KBM-7 (cell line): ENCODE data around the gene ZNF296.
A peak's percentile ranks its signal among the peaks of the same experiment; 100 is the strongest.

Source experiments
- DNase-seq: peaks from one replicate; pipeline ENCODE4 v3.0.0-alpha.2; 2015
- in situ Hi-C: fragments of 300-500 bp; cut with MboI; formaldehyde crosslinking; loops from 2 replicates; pipeline ENCODE4 v1.14.3; 2020; ENCODE audit warnings: low sequenced_read_pairs, low pct_unique_long_range_greater_than_20kb, mixed read lengths

ZNF296 gene

DNA sequence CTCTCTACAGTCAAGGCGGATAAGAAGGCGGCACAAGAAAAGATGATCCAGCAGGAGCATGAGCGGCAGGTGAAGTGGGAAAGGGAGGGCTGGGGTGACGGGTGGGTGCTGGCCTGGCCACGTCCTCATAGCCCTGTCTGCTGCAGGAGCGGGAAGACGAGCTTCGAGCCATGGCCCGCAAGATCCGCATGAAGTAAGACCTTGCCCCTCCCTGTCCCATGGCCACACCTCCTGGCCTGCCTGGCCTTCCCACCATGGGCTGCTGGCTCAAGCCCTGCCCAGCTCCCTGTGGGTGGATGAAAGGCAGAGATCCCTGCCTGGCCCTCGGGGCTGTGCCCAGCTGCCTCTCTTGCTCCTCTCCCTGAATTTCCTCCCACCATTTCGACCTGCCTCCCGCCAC lies 7.2 kb downstream of the ZNF296 start:
- in situ Hi-C loops = no loop called here
- DNase-seq = no peak

DNA sequence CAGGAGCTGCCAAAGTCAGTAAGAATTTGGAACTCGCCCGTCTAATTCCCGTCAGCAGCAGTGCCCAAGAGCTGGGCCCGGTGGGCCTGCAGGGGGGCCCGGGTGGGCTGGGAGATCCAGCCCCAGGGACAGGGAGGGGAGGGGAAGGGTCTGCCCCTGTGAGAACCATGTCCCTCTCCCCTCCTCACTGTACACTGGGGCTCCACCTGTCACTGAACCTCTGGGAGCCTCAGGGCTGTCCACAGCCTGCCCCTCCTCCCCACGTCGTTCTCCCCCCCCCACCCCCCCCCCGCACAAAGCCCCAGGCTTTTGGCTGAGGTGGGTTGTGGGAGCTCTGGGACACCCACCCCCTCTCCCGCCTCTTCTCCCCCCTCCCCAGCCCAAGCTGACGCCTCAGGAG lies 8.2 kb downstream of the ZNF296 start:
- in situ Hi-C loops = no loop called here
- DNase-seq = no peak

DNA sequence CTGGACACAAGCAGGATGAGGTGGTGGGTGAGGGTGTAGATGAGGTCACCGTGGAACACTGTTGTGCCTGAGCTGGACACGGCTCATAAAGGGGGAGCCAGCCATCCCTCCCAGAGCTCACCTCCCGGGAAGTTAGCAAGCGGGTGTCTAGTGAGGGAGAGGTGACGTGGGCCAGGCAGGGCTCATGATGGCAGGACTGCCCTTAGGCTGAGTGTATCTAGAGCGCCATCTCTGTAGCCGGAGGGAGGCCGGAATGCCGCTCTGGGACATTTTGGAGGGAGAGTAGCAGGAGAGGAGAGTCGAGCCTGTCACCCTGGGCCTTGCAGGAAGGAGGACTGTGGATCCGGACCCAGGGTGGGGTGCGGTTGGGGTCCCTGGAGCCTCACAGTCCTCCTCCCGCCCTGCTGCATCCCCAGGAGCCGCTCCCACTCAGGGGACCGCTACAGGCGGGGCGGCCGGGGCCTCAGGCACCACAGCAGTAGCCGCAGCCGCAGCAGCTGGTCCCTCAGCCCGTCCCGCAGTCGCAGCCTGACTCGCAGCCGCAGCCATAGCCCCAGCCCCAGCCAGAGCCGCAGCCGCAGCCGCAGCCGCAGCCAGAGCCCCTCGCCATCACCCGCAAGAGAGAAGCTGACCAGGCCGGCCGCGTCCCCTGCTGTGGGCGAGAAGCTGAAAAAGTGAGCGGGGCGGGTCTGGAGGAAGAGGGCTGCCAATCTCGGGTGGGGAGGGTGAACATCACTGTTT lies 9.2 kb downstream of the ZNF296 start:
- no peak for DNase-seq
- in situ Hi-C loops = no loop called here

DNA sequence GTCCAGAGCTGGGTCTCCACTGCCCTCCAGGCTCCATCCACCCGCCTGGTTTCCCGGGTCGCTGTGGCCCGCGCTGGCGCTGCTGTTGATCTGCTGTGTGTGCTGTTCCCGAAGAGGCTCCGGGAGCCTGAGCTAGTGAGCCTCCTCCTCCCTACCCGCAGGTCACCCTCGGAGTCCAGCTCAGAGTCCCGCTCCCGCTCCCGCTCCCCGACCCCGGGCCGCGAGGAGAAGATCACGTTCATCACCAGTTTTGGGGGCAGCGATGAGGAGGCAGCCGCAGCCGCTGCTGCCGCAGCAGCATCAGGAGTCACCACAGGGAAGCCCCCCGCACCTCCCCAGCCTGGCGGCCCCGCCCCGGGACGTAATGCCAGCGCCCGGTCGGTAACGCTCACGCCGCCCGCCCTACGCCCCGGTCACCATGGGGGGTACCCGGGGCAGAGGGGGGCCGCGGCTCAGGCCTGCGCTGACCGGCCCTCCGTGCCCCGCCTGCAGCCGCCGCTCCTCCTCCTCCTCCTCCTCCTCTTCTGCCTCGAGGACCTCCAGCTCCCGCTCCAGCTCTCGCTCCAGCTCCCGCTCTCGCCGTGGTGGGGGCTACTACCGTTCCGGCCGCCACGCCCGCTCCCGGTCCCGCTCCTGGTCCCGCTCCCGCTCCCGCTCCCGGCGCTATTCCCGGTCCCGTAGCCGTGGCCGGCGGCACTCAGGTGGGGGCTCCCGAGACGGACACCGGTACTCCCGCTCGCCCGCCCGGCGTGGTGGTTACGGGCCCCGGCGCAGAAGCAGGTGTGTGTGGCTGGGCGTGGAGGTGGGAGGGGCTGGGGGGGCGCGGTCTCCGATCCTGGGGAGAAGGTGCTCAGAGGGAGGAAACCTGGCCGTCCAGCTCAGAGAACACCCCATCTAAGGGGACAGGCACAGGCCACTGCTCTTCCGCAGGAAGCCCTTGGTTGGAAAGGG lies 12.2 kb downstream of the ZNF296 start:
- in situ Hi-C loops = no loop called here

DNA sequence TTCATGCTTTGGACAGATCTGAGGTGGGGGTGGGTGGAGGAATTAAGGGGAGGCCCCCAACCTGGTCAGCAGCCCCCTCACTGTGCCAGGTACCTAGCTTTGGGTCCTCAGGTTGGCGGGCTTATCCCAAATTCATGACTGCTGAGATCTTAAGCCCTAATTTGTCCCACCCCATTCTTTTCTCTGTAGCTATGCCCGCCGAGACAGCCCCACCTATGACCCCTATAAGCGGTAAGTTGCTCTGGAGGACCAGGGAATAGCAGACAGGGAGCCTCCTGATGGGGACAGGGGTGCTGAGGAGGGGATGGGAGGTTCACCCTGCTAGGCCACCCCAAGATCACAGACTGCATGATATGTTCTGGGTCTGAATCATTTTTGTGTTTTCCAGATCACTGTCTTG lies 14.3 kb downstream of the ZNF296 start:
- in situ Hi-C loops = no loop called here
- DNase-seq = no peak

More for the DNA sequence above, 12.2 kb downstream of the ZNF296 start:
- DNase-seq = no peak

DNA sequence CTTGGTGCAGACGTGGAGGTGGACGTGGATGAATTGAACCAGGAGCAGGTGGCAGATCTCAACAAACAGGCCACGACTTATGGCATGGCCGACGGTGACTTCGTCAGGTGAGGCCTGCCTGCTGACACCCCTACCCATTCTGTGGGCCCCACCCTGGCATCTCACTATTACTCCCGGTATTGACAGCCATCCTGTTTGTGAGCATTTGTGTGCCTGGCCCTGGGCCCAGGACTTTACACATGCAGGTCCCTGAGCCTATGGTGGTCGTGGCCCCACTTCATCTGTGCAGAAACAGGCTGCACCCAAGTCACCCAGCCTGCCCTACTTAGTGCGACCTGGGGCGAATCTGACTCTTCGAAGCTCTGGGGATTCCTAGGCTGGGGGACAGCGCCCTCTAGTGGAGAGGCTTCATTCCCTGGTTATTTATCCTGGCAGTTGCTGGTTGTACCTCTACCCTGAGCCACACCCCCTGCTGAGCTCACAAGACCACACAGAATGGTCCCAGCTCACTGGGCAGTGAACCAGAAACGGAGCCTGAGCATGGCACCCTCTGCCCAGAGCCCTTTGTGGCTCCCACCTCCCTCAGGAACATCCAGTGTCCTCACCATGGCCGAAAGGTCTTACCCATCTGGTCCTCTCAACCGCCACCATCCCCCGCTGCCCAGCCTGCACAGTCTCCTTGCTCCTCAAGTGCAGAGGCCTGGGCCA lies 16.9 kb downstream of the ZNF296 start:
- in situ Hi-C loops = no loop called here
- peak; percentile 84 for DNase-seq

DNA sequence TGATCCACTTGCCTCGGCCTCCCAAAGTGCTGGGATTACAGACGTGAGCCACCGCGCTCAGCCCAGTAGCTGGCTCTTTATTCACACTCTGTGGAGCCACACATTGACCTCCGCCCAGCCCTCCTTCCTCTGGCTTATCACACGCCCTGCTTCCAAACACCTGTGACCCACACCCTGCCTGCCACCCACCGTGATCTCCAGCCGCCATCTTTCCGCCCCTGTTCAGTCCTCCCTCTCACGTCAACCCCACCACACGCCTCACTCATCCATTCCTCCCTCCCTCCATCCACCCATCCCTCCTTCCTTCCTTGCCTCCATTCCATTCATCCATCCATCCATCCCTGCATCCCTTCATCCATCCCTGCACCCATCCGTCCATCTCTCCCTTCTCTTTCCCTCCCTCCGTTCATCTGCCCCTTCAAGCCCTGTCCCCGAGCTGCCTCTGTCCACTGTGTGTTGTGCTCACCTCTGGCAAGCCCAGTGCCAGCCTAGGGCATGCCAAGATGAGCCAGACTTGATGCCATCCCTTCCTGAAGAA lies 17.6 kb downstream of the ZNF296 start:
- in situ Hi-C loops = no loop called here
- no peak for DNase-seq

DNA sequence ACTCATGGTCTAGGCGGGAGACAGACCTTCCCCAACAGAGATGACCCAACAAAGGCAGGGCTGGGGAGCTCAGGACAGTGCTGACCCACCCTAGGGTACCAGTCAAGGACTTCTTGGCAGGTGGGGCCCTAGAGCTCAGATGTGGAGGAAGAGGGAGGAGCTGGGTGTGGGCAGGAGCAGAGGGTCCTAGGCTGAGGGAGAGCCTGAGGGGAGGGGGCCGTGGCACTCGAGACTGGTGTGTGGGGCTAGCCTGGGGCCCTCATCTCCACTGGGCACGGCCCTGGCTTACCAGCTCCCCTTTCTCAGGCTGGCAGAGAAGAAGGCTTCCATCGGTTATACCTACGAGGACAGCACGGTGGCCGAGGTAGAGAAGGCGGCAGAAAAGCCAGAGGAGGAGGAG lies 18.8 kb downstream of the ZNF296 start:
- no peak for DNase-seq
- in situ Hi-C loops = no loop called here

DNA sequence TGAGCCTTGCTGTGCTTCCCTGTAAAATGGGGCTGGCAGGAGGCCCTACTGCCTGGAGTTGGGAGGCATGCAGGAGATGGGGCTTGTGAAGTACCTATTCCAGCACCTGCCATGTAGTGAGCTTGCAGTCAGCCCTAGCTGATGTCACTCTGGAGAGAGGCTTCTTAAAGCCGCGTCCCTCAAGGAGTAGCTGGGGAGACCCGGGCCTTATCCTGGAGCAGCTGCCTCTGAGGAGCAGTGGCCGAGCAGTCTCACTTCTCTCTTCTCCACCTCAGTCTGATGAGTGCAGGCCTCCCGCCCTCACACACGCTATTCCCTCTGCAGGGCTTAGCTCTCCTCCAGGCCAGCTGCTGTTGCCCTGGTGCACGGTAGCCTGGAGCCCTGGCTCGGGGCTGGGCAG lies 19.4 kb downstream of the ZNF296 start:
- in situ Hi-C loops = no loop called here

DNA sequence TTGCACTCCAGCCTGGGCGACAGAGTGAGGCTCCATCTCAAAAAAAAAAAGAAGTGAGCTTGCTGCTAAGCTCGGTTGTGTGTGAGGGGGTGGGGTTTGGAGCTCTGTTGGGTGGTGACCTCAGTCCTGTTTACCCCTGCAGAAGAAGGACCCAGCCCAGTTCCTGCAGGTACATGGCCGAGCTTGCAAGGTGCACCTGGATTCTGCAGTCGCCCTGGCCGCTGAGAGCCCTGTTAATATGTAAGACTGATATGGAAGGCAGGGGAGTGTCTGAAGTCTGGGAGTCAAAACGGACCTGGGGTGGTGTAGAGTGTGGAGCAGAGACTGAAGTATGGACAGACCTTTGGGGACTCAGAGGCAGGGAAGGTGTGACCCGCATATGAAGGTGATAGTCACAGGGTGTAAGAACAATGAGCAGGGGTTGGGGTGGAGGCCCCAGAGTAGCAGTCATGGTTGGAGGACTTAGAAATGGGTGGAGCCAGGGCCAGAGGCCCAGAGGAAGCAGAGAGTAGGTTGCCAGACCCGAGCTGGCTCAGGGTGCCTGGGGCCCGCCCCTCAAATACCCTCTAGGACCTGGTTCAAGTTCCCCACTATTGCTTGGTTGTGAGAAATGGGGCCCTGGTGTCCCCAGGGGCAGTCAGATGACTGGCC lies 24.2 kb downstream of the ZNF296 start:
- no peak for DNase-seq
- in situ Hi-C loops = no loop called here

More for the DNA sequence above, 19.4 kb downstream of the ZNF296 start:
- no peak for DNase-seq

DNA sequence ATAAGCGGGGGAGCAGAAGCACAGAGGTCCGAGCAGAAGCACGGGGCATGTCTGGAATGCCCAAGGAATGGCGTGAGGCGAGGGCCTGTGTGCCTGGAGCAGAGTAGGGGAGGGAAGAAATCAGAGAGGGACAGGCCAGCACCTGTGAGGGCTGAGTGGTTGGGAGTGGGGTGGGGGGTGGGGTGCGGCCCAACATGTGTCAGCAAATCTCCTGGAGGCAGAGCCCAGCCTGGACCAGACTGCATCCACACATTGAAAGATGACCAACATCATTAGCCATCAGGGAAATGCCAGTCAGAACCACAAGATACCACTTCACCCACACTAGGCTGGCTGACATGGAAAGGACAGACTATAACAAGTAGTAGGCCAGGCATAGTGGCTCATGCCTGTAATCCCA lies 26.2 kb downstream of the ZNF296 start:
- in situ Hi-C loops = no loop called here
- DNase-seq = no peak

DNA sequence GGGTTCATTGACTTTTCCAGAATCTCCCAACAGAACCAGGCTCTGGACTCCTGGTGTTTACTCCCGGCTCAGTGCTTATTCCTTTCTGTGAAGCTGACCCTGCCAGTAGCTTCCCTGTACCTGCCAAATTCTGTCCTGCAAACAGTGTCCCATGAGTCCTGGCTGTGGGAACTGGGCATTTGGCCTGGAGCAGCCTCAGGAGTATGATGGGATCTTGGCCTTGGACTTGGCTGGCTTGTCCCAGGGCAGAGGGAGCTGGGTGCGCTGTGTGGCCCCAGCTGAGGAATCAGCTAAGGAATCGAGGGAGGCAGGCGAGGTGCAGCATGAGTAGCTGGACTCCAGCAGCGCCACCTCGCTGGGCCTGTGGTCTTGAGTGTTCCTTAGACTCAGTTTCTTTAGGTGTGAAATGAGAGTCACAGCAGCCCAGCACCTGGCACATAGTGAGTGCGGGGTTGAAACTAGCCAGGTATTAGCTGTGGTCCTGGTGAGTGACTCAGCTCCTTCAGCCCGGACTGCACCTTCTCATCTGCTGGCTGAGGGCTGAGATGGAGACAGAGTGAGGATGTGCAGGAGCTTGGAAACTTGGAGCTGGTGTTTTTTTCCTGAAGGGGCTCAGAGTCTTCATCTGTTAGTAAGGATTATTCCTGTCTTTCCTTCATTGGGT lies 27.1 kb downstream of the ZNF296 start:
- no peak for DNase-seq
- in situ Hi-C loops = no loop called here

DNA sequence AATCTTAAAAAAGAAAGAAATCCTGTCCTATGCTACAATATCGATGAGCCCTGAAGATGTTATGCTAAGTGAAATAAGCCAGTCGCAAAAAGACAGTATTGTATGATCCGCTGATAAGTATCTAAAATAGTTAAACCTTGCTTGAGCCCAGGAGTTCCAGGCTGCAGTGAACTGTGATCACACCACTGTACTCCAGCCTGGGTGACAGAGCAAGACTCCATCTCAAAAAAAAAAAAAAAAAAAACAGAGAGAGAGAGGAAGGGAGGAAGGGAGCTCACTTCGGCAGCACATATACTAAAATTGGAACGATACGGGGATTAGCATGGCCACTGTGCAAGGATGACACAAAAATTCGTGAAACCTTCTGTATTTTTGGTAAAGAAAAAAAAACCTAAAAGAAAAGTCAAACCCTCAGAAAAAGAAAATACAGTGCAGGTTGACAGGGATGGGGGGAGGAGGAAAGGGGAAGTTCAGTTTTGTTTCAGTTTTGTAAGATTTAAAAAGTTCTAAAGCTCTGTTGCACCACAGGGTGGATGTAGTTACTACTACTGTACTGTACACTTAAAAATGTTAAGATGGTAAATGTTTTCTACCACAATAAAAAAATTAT lies 29.0 kb downstream of the ZNF296 start:
- in situ Hi-C loops = no loop called here
- DNase-seq = peak; percentile 77

DNA sequence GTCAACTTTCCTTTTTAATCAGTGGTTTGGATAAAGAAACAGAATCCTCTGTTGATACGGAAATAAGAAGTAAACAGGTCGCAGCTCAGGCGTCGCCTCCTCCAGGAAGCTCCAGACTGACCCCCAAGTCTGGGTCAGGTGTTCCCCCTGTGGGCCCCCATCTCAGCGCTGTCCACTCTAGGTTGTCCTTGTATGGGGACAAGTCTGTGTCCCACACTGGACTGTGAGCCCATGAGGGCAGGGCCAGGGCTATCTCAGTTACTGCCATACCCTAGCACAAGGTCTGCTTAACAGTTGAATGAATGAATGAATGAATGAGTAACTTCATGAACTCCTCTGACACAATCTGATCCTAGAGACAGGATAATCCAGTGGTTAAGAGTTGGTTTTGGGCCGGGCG lies 29.9 kb downstream of the ZNF296 start:
- in situ Hi-C loops = no loop called here
- no peak for DNase-seq

DNA sequence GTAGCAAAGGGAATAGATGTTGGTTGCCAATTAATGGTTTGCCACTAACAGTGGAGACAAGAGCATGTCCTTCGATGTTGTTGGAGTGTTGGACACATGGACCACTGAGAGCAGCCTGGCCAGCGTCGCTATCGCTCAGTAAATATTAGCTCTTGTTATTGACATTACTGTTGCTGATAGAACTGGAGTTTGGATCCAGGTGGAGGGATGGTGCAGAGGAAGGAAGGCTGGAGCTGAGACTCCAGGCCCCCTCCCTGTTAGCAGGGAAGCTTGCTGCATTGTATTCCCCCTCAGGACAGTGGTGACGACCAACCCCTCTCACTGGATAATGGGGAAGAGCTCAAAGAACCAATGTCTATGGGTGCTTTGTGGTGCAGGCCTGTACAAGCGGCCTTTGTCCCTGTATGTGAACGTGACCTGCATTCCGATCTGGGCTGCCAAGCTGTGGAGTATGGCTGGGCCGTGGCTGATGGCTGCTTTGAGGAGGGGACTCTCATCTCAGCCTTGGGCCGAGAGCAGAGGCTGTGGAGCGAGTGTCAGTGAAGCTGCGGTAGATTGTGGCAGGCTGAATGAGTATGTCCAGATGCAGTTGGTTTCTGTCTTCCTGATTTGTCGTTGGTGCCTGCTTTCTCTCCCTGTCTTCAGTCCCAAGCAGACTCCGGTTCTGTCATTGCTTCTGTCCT lies 30.5 kb downstream of the ZNF296 start:
- in situ Hi-C loops = no loop called here
- DNase-seq = no peak

DNA sequence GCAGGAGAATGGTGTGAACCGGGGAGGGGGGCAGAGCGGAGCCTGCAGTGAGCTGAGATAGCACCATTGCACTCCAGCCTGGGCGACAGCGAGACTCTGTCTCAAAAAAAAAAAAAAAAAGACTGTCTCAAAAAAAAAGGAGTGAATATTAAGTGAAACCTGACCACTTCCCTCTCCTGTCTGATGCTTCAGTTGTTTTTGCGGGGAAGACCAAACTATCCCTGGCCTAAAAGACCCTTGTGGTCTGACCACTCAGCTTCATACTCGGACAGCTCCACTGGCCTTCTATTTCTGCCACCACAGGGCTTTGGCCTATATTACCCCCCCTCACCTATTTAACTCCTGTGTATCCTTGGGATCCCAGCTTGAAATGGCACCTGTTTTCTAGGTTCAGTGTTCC lies 35.2 kb downstream of the ZNF296 start:
- in situ Hi-C loops = no loop called here

DNA sequence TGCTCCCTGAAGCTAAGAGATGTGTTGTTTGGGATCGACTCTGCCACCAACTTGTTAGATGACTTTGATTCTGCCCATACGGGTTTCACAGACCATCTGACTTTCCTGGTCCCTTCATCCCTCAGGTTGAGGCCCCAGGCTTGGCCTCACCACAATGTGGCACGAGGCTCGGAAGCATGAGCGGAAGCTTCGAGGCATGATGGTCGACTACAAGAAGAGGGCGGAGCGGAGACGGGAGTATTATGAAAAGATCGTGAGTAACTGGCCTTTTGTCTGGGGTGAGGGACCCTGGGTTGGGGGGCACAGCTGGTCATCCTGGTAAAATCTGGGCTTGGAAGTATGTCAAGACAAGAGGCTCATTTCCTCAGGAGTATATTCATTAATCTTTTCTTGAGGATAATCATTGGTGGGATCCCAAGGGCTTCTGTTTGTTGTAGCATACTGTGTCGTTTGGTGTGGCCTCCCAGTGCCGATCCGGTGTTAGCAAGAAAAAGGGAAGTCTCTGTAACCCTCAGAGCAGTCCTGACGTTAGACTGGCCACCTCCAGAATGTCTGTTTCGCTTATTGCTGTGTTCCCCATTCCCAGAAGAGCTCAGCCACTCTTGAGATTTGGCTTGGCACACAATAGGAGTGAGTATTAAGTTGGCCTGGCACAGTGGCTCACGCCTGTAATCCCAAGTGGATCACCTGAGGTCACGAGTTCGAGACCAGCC lies 36.1 kb downstream of the ZNF296 start:
- DNase-seq = peak; percentile 69
- in situ Hi-C loops = no loop called here

More for the DNA sequence above, 35.2 kb downstream of the ZNF296 start:
- DNase-seq = no peak
